Measurements from ENCODE around the gene SLC10A1. TPM values are rescaled to one million over a fixed set of nuclear protein-coding genes. Genes with fewer than 3 reads are reported as not detected.
"Not testable (repeated sequence)": the region's sequence is repeated elsewhere in the genome, so short reads cannot be mapped to it uniquely, and the experiment has no call there.

SLC10A1 gene
- under 1 TPM; 0.08 to 0.23 (median 0.15) TPM for polyA plus RNA-seq (ENCODE audit: insufficient read length in 4 of 4)

GRCh38 chr14:69796797-69797500, at the start of gene SLC10A1:
Gene SLC10A1, minus strand, starts transcription at chr14:69797241. Its CDS starts 86 bp downstream, at chr14:69797155.
- DNase-seq (ENCODE audit: low read depth in 4 of 4, low spot score in 3 of 4), result no peak

DNA sequence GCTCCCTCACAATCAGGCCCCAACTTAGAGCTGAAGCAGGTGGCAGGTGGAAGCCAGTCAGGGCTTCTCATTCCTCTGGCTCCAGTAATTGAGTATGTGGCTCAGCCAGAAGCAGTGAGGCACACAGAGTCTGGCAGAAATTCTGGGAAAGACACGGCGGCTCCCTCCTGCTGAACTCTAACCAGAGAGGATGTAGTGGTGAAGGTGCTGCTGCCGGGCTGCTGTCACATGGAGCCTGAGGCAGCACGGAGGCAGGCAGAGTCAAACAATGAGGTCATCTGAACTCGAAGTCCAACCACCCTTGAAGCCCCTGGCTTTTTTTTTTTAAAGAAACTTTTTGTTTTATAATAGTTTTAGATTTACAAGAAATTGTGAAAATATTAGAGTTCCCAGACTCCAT, 48.7 kb upstream of the SLC10A1 start:
- DNase-seq (ENCODE audit: low read depth in 4 of 4, low spot score in 3 of 4), result no peak

GRCh38 chr14:69845050-69845581, 48.1 kb upstream of the SLC10A1 start:
- no peak for DNase-seq (ENCODE audit: low read depth in 4 of 4, low spot score in 3 of 4)

DNA sequence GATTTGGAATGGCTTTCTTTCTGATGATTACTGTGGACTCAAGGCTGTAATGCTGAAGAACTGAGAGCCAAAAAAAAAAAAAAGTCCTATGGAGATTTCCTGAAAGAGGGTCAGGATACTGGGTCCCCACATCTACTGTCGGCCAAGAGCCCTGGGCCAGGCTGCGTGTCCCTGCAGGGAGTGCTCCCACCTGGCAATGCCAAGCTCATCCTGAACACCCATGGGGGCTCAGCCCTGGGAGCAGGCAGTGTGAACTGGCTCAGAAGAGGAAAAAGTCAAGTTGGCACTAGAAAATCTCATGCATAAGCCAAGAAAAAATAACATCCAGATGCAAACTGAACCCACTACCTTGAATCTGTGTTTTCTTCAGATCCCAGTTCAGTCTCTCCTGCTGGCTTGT, 47.1 kb upstream of the SLC10A1 start:
- DNase-seq (ENCODE audit: low read depth in 4 of 4, low spot score in 3 of 4), result no peak

DNA sequence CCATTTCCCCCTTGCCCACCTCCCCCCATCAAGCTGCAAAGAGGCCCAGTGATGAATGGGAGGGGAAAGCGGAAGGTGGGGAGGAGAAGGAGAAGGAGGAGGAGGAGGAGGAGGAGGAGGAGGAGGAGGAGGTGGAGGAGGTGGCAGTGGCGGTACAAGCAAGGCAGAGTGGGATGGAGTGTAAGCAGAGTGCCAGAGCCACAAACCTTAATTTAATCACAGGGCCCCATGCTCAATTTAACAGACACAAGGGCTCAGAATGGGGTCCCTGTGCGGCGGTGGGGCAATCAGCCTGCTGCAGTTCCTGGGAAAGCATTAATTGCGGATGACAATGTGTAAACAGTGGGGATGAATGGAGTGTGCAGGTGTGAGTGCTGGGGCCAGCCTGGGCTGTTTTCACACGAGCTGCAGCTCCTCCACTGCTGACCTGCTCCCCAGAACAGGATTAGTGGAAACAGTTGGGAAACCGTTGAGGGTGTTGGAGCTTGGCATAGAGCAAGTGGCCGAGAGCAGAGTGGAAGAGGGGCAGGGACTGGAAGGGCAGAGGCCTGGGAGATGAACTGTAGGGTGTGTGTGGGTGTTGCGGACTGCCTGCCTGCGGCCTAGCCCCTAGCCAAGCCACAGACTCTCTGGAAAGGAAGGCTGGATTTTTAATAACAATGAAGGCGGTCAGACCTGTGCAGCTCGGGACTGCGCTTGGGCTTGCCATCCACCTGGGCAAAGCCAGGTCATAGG, 45.8 kb upstream of the SLC10A1 start:
- no peak for DNase-seq (ENCODE audit: low read depth in 4 of 4, low spot score in 3 of 4)

- no peak for DNase-seq (ENCODE audit: low read depth in 4 of 4, low spot score in 3 of 4)
These were observed 44.6 kb upstream of the SLC10A1 start for GRCh38 chr14:69841656-69842055.

GRCh38 chr14:69839661-69840060, 42.6 kb upstream of the SLC10A1 start:
- DNase-seq (ENCODE audit: low read depth in 4 of 4, low spot score in 3 of 4), result no peak

GRCh38 chr14:69838881-69839416, 41.9 kb upstream of the SLC10A1 start:
- no peak for DNase-seq (ENCODE audit: low read depth in 4 of 4, low spot score in 3 of 4)

GRCh38 chr14:69828879-69829278, 31.8 kb upstream of the SLC10A1 start:
- DNase-seq (ENCODE audit: low read depth in 4 of 4, low spot score in 3 of 4), result no peak

DNA sequence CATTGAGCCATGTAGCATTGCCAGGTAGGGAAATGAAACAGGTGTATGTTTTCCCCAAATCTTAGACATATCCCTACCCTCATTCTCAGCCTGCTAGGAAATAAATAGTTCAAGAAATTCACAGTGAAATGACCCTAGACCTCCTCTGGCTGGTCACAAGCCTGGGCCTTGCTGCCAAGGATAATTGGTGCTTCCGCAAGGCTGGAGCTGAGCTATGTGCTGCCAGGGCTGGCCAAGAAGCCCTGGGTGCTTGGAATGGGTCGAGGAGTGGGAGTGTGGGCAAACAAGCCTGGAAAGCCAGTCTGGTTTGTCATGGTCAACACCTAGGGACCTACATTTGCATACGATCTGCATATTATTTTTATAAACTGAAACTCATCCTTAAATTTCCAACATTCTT, 31.3 kb upstream of the SLC10A1 start:
- DNase-seq (ENCODE audit: low read depth in 4 of 4, low spot score in 3 of 4), result no peak

- DNase-seq (ENCODE audit: low read depth in 4 of 4, low spot score in 3 of 4), result no peak
These were observed 30.5 kb upstream of the SLC10A1 start for GRCh38 chr14:69827560-69827959.

DNA sequence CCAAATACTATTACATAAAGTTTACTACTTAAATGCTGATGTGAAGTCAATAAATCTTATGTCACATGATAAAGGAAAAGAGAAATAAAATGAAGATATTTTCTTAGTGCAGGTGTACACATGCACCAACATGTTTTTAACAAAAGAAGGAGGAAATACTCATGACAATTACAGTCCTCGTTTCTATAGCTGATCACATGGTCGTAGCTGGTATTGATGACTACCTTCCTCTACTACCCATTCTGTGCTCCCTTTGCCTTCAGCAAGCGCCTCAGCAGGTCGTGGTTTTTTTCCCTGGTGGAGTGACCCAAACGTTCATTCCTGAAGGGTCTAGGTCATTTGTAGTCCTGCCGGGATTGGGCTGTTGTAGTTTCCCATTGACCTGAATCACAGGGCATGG, 25.4 kb upstream of the SLC10A1 start:
- DNase-seq (ENCODE audit: low read depth in 4 of 4, low spot score in 3 of 4), result no peak

GRCh38 chr14:69820991-69821390, 23.9 kb upstream of the SLC10A1 start:
- DNase-seq (ENCODE audit: low read depth in 4 of 4, low spot score in 3 of 4), result no peak

DNA sequence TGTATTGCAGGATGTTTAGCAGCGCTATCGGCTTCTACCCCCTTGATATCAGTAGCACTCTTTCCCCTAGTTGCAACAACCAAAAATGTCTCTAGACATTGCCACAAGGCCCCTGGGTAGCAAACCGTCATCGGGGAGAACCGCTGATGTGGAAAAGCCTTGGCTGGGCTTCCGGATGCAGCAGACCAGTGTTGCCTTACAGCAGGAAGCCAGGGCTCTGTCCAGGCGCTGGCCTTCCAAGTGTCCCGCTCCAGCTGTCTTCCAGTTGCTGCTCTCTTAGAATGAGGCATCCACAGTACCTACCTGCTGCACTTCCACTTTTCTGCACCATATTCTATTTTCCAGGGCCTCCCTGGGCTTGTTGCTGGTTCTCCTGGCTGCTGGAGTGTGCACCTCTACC, 22.6 kb upstream of the SLC10A1 start:
- no peak for DNase-seq (ENCODE audit: low read depth in 4 of 4, low spot score in 3 of 4)

DNA sequence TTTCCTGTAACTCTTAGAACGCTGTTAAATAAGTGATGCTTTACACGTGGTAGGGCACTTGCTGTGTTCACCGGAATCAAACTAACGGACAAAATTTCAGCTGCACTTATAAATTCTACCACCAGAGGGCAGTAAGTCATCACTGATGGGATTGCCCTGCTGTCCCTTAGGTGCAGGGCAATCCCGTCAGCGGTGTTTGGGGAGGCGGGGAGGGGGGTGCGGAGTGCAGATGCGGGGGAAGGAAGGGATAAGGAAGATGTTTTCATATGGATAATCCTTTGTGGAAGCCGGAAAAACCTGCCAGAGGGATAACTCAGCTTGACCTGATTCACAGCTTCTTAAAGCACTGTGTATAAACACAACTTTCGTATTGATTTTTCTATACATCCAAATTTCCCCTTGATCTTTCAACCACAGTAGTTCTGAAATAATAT, 21.7 kb upstream of the SLC10A1 start:
- DNase-seq (ENCODE audit: low read depth in 4 of 4, low spot score in 3 of 4), result peak; percentile 54 to 67 (median 60)

DNA sequence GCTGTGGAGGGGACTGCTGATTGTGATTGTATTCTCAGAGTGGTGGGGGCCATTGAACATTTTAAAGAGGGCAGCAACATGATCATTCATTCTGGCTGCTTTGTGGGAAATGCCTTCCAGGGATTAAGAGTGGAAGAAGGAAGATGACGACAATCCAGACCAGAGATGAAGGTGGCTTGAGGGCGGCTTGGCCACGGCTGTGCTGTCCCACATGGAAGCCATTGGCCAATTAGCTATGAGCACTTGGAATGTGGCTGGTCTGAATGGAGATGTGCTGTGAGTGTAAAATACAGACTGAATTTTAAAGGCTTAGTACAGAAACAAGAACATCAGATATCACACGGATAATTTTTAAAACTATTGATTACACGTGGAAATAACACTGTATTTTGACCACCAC, 19.2 kb upstream of the SLC10A1 start:
- no peak for DNase-seq (ENCODE audit: low read depth in 4 of 4, low spot score in 3 of 4)

DNA sequence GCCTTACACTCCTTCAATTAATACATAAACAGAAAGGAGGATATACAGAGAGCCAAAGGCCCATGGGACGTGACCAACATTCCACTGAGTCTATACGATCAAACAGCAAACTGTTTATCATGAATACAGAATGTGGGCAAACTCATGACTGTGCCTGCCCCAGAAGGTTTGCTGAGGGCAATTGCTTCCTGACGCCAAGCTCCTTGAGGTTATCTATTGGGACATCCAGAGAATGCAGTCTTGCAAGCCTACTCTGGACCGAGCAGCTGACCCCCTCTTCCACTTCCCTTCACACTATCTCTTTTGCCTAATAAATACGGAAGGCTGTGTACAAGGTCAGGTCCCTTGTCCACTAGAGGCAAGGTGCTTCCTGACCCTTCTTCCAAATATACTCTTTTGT, 18.5 kb upstream of the SLC10A1 start:
- DNase-seq (ENCODE audit: low read depth in 4 of 4, low spot score in 3 of 4), result no peak

GRCh38 chr14:69814397-69814796, 17.4 kb upstream of the SLC10A1 start:
- DNase-seq (ENCODE audit: low read depth in 4 of 4, low spot score in 3 of 4), result no peak

- not testable (repeated sequence) for DNase-seq (ENCODE audit: low read depth in 4 of 4, low spot score in 3 of 4)
These were observed 16.3 kb upstream of the SLC10A1 start for GRCh38 chr14:69813346-69813745.

DNA sequence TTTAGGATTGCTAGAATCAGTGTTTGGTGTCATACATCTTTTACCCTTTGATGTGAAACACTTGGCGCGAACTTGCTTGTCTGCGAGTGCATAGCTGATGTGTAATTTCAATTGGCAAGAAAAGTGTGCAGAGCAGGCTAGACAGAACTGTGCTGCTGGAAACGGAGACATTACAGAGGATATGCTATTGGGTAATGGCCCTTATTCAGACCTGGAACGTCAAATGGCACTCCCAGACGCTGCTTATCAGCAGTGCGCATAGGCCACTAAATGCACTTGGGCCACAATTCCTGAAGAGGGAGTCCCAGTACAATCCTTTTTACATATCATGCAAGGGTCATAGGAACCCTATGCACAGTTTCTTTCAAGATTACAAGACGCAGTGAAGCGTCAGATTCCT, 15.7 kb upstream of the SLC10A1 start:
- no peak for DNase-seq (ENCODE audit: low read depth in 4 of 4, low spot score in 3 of 4)

DNA sequence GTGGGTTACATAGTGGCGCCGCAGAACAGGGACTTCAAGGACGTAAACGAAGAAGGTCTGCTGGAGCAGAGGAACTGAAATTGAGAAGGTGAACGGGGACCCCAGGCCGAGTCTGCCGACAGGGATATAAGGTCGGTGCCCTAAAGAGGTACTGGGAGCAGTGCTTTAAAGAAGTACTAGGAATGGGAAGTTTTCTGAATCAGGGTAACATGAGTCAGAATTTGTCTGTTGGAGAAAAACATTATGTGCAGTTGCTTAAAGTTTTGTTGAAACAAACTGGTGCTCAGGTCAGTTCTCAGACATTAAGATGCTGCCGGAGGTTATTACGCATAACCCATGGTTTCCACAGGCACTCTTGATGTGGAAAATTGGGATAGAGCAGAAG, 14.8 kb upstream of the SLC10A1 start:
- no peak for DNase-seq (ENCODE audit: low read depth in 4 of 4, low spot score in 3 of 4)

Data from right renal pelvis (tissue), 4 donors.